ENCODE measurements around the gene ALDH1B1. TPM values are rescaled to one million over a fixed set of nuclear protein-coding genes. Genes with fewer than 3 reads are reported as not detected.

Gene ALDH1B1
- total RNA-seq, 4 donors from 2014 or later = 2.2 to 4.3 (median 3.4) TPM

GRCh38 chr9:38358390-38359296 lies 33.9 kb upstream of the ALDH1B1 start:
- peaks cover 3% of the 10 kb centered on the region for H3K4me1 ChIP-seq
- no peaks in the 10 kb centered on the region for H3K36me3 ChIP-seq
- H3K27me3 ChIP-seq = no peaks in the 10 kb centered on the region
- H3K27ac ChIP-seq = no peak overlapping the region
- no peaks in the 10 kb centered on the region for H3K9me3 ChIP-seq
- 94% methylated on average over 7 of the region's 9 CpGs for WGBS
- H3K4me3 ChIP-seq = no peak overlapping the region
- peak; percentile 34 to 66 for DNase-seq (ENCODE audit: low spot score in 2 of 2)
- TF ChIP-seq POLR2A (IDR thresholded peaks at IDR 0.05) (no peak), EP300 (IDR thresholded peaks at IDR 0.05) (no peak), POLR2AphosphoS5 (IDR thresholded peaks at IDR 0.05) (no peak), CTCF (IDR thresholded peaks at IDR 0.05) (no peak)

GRCh38 chr9:38359297-38359653 lies 33.2 kb upstream of the ALDH1B1 start:
- 94% methylated on average over 6 of the region's 6 CpGs for WGBS
- no peaks in the 10 kb centered on the region for H3K27me3 ChIP-seq

GRCh38 chr9:38359689-38360385 lies 32.7 kb upstream of the ALDH1B1 start:
- Histone ChIP-seq H3K36me3 (no peaks in the 10 kb centered on the region), H3K9me3 (no peaks in the 10 kb centered on the region), H3K4me1 (peaks cover 3% of the 10 kb centered on the region), H3K27me3 (no peaks in the 10 kb centered on the region), H3K4me3 (no peak overlapping the region), H3K27ac (no peak overlapping the region)
- TF ChIP-seq POLR2A (IDR thresholded peaks at IDR 0.05) (no peak), POLR2AphosphoS5 (IDR thresholded peaks at IDR 0.05) (no peak), CTCF (IDR thresholded peaks at IDR 0.05) (no peak), EP300 (IDR thresholded peaks at IDR 0.05) (no peak)
- peak; percentile 32 to 49 for DNase-seq (ENCODE audit: low spot score in 2 of 2)
- whole genome bisulfite sequencing = 60% methylated on average over 5 of the region's 5 CpGs

More at GRCh38 chr9:38359297-38359653, 33.2 kb upstream of the ALDH1B1 start:
- Histone ChIP-seq H3K27ac (no peak overlapping the region), H3K36me3 (no peaks in the 10 kb centered on the region), H3K4me1 (peaks cover 3% of the 10 kb centered on the region), H3K4me3 (no peak overlapping the region), H3K9me3 (no peaks in the 10 kb centered on the region)
- DNase-seq (ENCODE audit: low spot score in 2 of 2) = no peak
- TF ChIP-seq EP300 (IDR thresholded peaks at IDR 0.05) (no peak), POLR2A (IDR thresholded peaks at IDR 0.05) (no peak), CTCF (IDR thresholded peaks at IDR 0.05) (no peak), POLR2AphosphoS5 (IDR thresholded peaks at IDR 0.05) (no peak)

GRCh38 chr9:38360839-38361472 lies 31.5 kb upstream of the ALDH1B1 start:
- H3K4me1 ChIP-seq = peaks cover 3% of the 10 kb centered on the region
- no peak for TF ChIP-seq EP300 (IDR thresholded peaks at IDR 0.05)
- no peaks in the 10 kb centered on the region for H3K9me3 ChIP-seq
- H3K27me3 ChIP-seq = no peaks in the 10 kb centered on the region
- peak in 1 of 2 donors; percentile 48 for DNase-seq (ENCODE audit: low spot score in 2 of 2)
- H3K36me3 ChIP-seq = no peaks in the 10 kb centered on the region
- no peak overlapping the region for H3K4me3 ChIP-seq
- no peak overlapping the region for H3K27ac ChIP-seq
- WGBS = 82% methylated on average over 7 of the region's 7 CpGs

GRCh38 chr9:38361473-38361850 lies 31.0 kb upstream of the ALDH1B1 start:
- Histone ChIP-seq H3K36me3 (no peaks in the 10 kb centered on the region), H3K4me1 (peaks cover 3% of the 10 kb centered on the region), H3K9me3 (no peaks in the 10 kb centered on the region), H3K27ac (no peak overlapping the region), H3K27me3 (no peaks in the 10 kb centered on the region), H3K4me3 (no peak overlapping the region)
- 94% methylated on average over 6 of the region's 6 CpGs for WGBS
- peak in 1 of 2 donors; percentile 32 for DNase-seq (ENCODE audit: low spot score in 2 of 2)
- no peak for TF ChIP-seq EP300 (IDR thresholded peaks at IDR 0.05)
- no peak for TF ChIP-seq POLR2A (IDR thresholded peaks at IDR 0.05)
- no peak for TF ChIP-seq POLR2AphosphoS5 (IDR thresholded peaks at IDR 0.05)
- no peak for TF ChIP-seq CTCF (IDR thresholded peaks at IDR 0.05)

All from suprapubic skin (tissue), 4 donors.